GM18870 (cell line): ENCODE data around the gene HSFY1.
"Not testable (repeated sequence)": the region's sequence is repeated elsewhere in the genome, so short reads cannot be mapped to it uniquely, and the experiment has no call there.

Experiments
- ATAC-seq: cut with Tn5 transposase; IDR thresholded peaks from one replicate; pipeline ENCODE4 v1.9.1; 2021; ENCODE audit warnings: moderate library complexity; ENCODE audit not compliant: unreplicated experiment

Gene HSFY1

GRCh38 chrY:18546420-18546819 is at the start of gene HSFY1:
Gene HSFY1, plus strand, starts transcription at chrY:18546720. Its CDS starts 68 bp downstream, at chrY:18546788.
- not testable (repeated sequence) for ATAC-seq

- ATAC-seq, result not testable (repeated sequence)
Observed at GRCh38 chrY:18504266-18504665, 42.3 kb upstream of the HSFY1 start.

- ATAC-seq, result not testable (repeated sequence)
Observed at GRCh38 chrY:18530995-18531655, 15.4 kb upstream of the HSFY1 start.

- not testable (repeated sequence) for ATAC-seq
Observed at GRCh38 chrY:18538952-18539351, 7.6 kb upstream of the HSFY1 start.

GRCh38 chrY:18553132-18553531 is 6.6 kb downstream of the HSFY1 start:
- not testable (repeated sequence) for ATAC-seq

GRCh38 chrY:18565915-18566314 is 19.4 kb downstream of the HSFY1 start:
- ATAC-seq, result not testable (repeated sequence)
